Tibial nerve (tissue), 3 donors: ENCODE results near the gene GPC6.

Source experiments
- CTCF ChIP-seq, 5 experiments: fragments of 200-600 bp in 3 of 5; fragments of 450-650 bp in 2 of 5; sonication (generic) in 3 of 5; IDR thresholded peaks; one replicate each; pipeline ENCODE4 v1.5.1; 2016 to 2019; ENCODE audit warnings: antibody characterized with exemption in 5 of 5, mild to moderate bottlenecking in 3 of 5, moderate library complexity in 2 of 5
- POLR2A ChIP-seq, 2 donors: fragments of 450-650 bp; IDR thresholded peaks; one replicate each; pipeline ENCODE4 v1.6.1; 2017; ENCODE audit warnings: antibody characterized with exemption in 2 of 2, mild to moderate bottlenecking in 2 of 2, moderate library complexity in 2 of 2

- no peak for TF ChIP-seq CTCF (IDR thresholded peaks at IDR 0.05)
- TF ChIP-seq POLR2A (IDR thresholded peaks at IDR 0.05): no peak
Observed at GRCh38 chr13:93819331-93819890, 592.8 kb downstream of the GPC6 start.
